HL-60/S4 treated with retinoic acid at 250 ng/mL for 4 days and 3 days (cell line): ENCODE measurements around the gene DNAJC24.
"Not testable (repeated sequence)": the region's sequence is repeated elsewhere in the genome, so short reads cannot be mapped to it uniquely, and the experiment has no call there.

Experiments
- in situ Hi-C: fragments of 300-500 bp; cut with MboI; formaldehyde crosslinking; loops from 2 replicates; pipeline ENCODE4 v1.7.0; 2022; ENCODE audit warnings: low sequenced_read_pairs

DNAJC24 gene, protein sequence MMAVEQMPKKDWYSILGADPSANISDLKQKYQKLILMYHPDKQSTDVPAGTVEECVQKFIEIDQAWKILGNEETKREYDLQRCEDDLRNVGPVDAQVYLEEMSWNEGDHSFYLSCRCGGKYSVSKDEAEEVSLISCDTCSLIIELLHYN

DNA sequence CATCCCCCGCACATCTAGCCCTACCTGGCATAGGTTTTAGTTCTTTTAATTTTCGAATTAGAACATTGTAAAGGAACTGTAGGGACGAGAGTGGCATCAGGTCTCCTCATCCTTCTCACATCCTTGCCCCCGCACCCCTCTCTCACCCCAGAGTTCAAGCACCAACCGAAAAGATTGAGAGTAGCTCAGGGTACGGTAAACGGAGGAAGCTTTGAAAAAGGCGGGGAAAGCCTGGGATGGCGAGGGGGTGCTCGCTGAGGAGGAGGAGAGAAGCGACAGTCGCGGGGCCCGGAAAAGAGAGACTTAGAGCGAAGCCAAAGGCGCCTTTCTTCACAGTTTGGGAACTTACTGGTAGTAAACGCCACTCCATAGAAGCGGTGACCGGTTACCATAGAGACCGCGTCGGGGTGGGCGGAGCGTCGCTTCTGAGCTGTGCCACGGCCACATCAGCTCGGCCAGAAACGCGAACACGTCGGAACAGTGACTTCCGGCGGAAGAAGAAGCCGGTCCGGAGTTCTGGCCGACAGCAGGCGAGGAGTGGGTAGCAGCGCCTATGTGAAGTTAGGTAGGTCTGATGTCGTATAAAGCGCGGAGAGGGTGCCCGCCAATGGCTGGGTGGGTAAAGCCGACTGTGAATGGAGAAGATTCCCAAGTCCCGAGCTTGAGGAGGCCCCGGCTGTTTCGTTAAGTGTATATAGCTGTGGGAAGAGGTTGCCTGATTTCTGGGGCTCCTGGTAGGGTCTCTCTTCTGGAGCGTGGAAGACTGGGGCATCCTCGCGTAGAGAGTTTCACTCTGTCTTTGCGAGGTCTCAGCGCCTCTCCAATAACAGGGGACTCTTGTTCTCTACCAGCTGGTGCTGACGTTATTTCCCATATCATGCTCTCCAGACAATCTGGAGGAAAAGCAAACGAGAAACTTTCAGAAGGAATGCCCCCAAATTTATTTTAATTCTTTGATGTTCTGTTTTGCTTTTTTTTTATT is at the start of gene DNAJC24, which contains the start of gene DCDC1:
Gene DNAJC24 (plus strand): TSS at position 513 of the 982 bp plus-strand sequence. CDS start 889 bp downstream, outside the sequence.
Gene DCDC1 (minus strand): TSS at position 392 of the 982 bp plus-strand sequence. CDS start 41,459 bp downstream, outside the sequence.
- in situ Hi-C loops = no loop called here

DNA sequence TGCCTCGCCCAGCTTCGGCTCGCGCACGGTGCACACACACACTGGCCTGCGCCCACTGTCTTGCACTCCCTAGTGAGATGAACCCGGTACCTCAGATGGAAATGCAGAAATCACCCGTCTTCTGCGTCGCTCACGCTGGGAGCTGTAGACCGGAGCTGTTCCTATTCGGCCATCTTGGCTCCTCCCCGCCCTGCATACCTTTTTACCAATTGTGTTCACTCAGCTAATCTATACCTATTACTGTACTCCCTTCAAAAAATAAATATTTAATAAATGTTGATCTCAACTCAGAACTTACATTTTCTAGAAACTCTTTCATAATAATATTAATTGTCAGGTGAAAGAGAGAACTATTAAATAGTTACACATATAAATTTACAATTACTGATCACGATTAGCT is 48.2 kb upstream of the DNAJC24 start:
- in situ Hi-C loops = not testable (repeated sequence)

DNA sequence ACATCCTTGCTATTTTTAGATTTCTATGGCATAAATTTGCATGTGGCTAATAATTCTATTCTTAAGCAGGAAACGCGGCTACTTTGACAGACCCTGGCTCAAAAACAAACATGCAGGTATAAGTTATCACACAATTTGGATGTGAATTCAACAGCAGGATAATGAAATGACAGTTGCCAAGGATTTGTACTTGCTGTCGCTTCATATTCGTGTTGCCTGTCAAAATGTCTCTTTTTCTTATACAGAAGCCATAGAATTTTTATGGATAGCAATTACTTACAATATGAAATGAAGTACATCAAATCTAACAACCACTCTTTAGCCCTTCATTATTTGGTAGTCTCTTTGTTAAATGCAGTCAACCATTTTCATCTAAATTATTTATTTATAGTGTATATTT is 46.5 kb upstream of the DNAJC24 start:
- in situ Hi-C loops = no loop called here

DNA sequence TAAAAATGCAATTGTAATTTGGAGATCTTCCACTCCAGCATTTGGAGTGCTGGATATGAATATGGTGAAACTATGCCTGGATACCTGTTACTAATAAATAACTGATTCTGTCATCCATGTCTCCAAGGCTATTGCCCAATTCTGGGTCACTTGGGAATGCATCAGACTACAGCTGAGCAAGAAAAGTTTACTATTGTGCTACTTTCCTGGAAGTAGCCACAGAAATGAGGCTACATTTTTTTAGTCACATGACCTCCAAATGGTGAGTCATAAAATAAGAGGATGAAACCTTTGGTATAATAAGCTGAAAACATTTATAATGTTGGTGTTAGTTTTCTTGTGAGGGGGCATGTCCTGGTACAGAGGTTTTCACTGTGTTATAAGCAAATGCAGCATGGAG is 44.5 kb upstream of the DNAJC24 start:
- in situ Hi-C loops = no loop called here

DNA sequence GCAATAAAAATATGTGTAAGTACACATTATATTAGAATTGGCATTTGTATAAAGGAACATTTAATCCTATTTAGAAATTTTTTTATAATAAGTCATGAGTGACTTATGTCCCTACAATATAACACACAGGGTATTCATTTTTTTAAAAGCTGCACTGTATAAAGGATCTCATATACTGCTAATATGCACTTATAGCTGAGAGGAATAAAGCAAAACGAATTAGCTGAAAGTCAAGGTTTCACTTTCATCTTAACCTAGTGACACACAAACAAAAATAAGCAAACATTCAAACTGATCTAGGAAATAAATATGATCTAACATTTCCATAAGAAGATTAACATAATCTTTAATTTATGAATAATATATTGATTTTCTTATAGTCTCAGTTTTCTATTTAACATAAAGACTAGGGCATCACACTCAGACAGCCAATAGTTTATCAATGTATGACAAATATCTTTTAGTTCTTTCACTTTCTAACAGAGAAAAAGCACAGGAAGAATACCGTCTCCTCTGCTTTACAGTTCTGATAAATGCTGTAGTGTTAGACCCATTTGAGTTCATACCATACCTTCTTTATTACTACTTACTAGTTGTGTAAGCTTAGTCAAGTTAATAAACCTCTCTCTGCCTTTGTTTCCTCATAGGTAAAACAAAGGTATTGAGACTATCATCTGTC is 43.1 kb upstream of the DNAJC24 start:
- in situ Hi-C loops = no loop called here

DNA sequence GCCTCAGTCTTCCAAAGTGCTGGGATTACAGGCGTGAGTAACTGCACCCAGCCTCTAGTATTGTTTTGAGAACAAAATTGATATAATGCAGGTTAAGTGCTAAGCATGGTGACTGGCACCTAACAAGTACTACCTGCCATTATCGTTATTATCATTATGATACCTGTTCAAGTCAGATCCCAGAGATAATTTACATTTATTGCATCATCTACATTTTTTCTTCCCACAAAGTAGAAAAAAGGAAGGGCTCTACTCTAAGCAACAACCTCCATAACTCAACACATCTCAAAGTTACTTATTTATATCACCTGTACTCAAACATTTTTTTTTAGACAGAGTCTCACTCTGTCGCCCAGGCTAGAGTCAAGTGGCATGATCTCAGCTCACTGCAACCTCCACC is 42.2 kb upstream of the DNAJC24 start:
- in situ Hi-C loops = no loop called here

DNA sequence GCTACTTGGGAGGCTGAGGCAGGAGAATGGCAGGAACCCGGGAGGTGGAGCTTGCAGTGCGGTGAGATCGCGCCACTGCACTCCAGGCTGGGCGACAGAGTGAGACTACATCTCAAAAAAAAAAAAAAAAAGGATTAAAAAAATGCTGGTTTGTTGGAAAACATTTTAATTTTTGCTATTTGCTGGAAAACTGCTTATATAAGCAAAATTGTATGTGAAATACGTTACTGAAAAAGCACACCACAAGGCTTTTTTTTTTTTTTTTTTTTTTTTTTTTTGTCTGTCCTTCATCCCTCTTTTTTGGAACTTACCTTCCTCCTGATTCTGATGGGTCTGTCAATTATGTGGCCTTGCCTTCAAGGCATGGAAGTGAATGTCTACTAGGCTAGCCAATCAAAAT is 41.0 kb upstream of the DNAJC24 start:
- in situ Hi-C loops = no loop called here

DNA sequence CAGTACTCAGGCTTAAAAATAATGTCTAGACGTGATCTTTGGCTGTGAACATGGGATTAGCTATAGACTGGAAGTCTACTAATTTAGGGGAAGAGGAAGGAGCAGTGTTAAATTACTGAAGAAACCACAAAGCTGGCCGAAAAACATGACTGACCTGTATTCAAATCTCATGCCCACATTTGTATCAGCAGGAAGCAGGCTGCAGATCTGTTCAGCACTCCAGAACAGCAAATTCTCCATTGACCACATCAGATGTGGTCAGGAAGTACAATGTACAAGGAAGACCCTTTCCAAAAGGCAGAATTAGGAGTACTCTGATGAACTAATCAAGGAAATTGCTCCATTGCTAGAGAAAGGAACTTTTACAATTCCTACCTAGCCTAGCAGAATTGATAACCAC is 31.9 kb upstream of the DNAJC24 start:
- in situ Hi-C loops = no loop called here

DNA sequence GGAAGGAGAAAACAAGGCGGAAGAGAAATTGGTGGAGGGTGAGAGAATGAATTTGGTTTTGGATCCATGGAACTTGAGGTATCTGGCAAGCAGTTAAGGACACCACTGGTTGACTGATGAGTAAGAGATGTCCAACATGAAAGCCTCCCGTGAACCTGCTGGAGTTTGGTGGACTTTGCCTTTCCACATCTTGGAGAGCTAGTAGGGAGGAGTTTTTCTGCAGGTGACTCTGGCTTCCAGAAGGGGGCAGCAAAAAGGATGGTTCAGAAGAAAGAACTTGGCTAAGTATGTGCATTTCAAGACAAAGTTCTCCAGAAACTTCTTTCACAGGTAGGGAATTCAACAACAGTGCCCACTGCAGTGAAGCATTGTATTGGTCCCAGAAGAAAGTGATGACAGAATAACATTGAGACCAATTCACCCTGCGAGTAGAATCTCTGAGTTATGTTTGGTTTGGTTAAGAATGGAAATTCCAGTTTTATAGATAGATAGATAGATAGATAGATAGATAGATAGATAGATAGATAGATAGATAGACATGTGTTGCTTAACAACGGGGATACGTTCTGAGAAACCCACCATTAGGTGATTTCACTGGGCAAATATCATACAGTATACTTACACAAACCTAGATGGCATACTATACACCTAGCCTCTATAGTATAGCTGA is 28.6 kb upstream of the DNAJC24 start:
- in situ Hi-C loops = no loop called here

DNA sequence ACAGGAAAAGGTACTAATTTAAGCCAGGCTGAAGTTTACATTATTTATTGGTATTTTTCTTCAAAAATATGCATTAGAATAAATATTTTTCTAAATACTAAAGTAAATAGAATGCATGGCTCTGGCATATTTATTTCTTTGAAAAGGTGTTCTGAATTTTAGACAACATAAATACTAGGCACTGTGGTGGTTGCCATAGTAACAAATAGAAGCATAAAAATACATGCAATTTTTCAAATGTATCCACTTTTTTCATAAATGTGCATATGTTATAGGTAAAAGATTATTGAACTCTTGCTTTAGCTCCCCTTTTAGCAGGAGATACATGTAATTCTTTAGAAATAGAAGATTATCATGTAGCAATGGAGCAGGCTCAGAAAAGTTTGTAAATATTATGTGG is 18.5 kb upstream of the DNAJC24 start:
- in situ Hi-C loops = no loop called here

DNA sequence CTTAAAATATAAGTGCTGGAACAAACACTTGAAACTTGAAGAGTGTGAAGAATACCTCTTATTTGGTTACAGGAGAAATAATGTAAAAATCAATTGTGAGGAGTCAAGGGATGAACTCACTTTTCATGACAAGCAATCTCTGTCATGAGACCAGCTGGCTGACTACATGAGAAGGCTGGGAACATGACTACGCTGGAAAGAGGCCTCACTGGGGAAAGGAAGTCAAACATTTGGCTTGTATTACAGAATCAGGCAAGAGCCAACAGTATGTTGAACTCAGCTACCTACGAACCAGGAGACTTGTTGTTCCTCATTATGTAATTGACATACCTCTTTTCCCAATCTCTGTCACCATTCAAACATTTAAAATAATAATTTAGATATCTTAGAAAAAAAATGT is 14.5 kb upstream of the DNAJC24 start:
- in situ Hi-C loops = no loop called here

DNA sequence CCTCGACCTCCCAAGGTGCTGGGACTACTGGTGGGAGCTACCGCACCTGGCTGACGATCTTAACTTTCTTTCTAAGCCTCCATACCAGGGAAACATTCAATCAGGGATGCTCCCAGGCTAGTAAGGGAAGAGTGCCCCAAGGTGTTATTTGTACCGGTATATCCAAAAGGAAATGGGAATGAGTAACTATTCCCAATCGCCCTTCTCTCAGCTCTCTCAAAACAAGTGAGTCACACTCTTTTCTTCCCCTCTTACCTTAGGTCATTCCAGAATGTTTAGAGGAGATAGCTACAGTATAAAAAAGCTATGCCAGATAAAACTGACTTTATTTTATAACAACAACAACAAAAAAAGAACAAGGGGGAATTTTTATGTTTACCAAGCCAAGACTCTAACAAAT is 13.8 kb upstream of the DNAJC24 start:
- in situ Hi-C loops = no loop called here

DNA sequence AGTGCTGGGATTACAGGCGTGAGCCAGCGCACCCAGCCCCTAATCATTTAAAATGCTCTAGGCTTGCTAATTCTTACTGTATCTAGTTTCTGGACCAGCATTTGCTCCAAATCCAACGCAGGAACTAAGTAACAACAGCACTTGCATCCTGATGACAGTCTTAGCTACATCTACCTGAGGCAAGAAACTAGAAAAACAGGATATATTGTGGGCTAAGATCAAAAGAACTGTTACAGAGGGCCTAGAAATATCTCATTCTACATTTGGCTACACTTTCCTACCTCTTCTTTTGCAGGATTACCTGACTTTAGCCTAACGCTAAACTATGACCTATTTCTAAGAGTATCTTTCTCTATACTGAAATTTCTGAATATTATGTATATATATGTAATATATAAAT is 7.9 kb upstream of the DNAJC24 start:
- in situ Hi-C loops = no loop called here

DNA sequence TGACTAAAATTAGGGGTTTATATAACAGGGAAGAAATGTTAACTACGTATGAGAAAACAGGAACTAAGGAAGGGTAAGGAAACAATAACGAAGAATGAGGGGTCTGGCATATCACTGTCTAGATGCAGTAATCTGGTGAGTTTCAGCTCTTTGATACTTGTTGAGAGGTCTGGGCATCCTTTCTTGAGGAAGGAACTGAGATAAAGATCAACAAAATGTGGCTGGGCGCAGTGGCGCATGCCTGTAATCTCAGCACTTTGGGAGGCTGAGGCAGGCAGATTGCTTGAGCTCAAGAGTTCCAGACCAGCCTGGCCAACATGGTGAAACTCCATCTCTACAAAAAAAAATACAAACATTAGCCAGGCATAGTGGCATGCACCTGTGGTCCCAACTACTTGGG is 2.9 kb upstream of the DNAJC24 start:
- in situ Hi-C loops = no loop called here

DNA sequence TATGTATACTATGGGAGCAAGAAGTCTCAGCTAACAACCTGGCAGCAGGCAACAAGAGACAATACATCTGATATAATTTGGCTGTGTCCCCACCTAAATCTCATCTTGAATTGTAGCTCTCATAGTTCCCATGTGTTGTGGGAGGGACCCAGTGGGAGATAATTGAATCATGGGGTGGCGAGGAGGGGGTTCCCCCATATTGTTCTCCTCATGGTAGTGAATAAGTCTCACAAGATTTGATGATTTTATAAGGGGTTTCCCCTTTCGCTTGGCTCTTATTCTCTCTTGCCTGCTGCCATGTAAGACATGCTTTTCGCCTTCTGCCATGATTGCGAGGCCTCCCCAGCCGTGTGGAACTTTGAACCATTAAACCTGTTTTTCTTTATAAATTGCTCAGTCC is 6.2 kb downstream of the DNAJC24 start:
- in situ Hi-C loops = loop anchor here (25.0 kb wide), 1 partner anchor 786 kb away; no protein-coding TSS in a partner anchor

DNA sequence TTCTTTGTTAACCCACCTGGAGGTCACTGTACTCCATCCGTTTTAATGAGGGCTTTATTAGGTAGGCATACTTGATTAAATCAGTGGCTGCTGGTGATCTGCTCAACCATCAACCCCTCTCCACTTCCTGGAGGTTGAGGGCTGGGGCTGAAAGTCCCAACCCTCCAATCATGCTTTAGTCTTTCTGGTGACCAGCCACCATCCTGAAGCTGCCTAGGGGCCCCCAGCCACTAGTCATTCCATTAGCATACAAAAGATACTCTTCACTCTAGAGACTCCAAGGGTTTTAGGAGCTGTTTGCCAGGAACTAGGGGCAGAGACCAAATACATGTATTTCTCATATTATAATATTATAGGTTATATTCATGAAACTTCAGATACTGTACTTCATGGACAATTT is 13.5 kb downstream of the DNAJC24 start:
- in situ Hi-C loops = loop anchor here (25.0 kb wide), 1 partner anchor 779 kb away; no protein-coding TSS in a partner anchor

DNA sequence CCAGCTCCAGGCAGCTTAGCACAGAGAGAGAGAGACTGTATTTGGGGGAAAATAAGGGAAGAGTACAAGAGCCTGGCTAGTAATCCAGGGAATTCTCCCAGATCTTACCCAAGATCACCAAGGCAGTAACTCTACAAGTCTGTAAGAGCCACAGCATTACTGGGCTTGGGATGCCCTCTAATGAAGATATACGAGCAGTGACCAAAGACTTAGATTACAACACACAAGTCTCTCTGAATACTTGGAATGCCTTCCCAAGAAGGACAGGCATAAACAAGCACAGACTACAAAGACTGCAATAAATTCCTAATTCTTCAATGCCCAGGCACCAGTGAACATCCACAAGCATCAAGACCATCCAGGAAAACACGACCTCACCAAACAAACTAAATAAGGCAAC is 17.7 kb downstream of the DNAJC24 start:
- in situ Hi-C loops = loop anchor here (25.0 kb wide), 1 partner anchor 775 kb away; no protein-coding TSS in a partner anchor

DNA sequence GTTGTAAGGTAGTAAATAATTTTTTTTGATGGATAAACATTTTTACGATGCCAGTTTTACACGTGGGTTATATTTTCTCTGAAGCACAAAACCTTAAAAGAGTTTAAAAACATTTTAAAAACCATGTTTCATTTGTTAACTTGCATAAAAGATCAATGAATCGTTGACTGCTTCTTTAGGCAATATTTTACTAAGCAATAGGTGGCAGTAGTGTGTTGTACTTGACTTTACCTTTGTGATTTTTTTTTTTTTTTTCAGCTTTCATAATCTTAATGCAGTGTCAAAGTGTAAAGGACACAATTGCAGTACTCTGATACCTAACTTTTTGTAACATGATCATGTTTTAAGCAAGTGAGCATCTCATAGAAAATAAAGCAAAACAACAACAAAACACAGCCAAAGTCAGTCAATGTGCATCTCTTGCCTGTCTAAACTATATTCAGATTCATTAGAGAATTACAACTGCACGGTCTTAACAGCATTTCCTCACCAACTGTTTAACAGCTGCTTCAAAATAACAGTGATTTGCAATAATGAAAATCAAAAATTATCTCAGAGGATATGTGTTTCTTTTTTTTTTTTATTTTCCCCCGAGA is 27.7 kb downstream of the DNAJC24 start:
- in situ Hi-C loops = loop anchor here (25.0 kb wide), 1 partner anchor 765 kb away; no protein-coding TSS in a partner anchor

DNA sequence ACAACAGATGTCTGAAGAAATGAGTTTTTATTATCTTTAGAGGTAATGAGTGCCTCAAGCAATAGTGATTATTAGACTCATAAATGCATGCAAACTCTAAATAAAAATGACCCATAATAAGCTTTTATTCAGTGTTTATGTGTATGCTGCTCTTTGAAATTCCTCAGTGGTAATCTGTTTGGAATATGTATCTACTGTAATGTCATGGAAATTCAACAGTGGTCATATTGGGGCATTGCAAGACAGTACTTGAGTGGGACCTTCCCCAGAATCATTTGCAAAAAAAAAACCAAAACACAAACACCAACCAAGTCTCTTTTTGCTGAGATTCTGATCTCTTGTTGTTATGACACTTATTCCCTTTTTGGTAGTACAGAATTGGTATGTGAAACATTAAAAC is 35.0 kb downstream of the DNAJC24 start:
- in situ Hi-C loops = no loop called here

DNA sequence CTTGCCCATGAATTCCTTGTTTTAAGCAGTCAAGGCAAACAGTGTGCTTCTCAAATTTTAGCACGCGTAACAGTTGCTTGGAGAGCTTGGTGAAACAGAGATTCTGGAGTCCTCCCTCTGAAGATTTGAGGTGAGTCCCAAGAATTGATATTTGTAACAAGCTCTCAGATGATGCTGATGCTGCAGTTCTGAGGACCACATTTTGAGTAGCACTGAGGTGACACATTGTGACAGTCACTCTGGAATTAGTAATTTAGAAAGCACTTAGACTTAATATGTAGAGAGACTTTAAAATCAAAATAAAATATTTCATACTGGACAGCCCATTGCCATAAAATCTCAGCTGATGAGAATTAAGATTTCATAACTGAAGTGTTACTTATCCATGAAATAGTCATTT is 38.5 kb downstream of the DNAJC24 start:
- in situ Hi-C loops = no loop called here
